SKM-1 (cell line): ENCODE measurements around the gene CD1E.
"Not testable (repeated sequence)": the region's sequence is repeated elsewhere in the genome, so short reads cannot be mapped to it uniquely, and the experiment has no call there.

Experiments used
- DNase-seq: peaks from one replicate; lab custom pipeline; 2025; ENCODE audit not compliant: unreplicated experiment; lab: John Stamatoyannopoulos, UW

CD1E gene

DNA sequence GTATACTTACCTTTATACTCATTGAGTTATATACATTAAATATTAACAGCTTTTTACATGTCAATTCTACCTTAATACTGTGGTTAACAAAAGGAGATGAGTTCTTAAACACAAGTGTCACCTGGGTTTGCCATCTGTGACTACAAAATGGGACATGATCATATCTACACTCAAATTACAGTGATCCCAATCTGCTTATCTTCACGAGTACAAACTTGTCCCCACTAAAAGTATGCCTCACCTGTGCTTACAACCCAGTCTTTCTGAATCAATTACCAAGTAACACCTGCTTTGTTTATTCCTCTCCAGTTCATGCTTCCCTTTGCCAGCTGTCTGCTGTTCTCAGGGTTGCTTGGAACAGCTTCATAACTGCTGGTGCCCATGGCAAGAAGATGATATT, 8.8 kb downstream of the CD1E start:
- no peak for DNase-seq

DNA sequence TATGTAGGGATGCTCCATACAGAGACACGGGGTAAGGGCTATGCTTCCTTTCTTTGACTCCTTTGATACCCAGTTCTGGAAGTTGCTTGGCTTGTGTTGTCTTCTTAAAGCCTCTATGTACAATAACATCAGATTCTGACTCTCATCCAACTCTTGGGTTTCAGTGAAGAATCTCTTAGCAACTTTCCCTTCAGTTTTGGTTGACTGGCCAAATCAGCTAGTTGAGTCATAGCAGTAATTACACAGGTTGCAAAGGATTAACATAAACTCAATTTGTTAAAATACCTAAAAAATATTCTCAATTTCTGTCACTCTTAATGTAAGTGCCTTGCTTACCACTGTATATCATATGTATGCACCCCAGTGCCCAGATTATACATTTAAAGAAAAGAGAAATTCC, 9.2 kb downstream of the CD1E start:
- no peak for DNase-seq

GRCh38 chr1:158366783-158367182, 13.1 kb downstream of the CD1E start:
- no peak for DNase-seq

DNA sequence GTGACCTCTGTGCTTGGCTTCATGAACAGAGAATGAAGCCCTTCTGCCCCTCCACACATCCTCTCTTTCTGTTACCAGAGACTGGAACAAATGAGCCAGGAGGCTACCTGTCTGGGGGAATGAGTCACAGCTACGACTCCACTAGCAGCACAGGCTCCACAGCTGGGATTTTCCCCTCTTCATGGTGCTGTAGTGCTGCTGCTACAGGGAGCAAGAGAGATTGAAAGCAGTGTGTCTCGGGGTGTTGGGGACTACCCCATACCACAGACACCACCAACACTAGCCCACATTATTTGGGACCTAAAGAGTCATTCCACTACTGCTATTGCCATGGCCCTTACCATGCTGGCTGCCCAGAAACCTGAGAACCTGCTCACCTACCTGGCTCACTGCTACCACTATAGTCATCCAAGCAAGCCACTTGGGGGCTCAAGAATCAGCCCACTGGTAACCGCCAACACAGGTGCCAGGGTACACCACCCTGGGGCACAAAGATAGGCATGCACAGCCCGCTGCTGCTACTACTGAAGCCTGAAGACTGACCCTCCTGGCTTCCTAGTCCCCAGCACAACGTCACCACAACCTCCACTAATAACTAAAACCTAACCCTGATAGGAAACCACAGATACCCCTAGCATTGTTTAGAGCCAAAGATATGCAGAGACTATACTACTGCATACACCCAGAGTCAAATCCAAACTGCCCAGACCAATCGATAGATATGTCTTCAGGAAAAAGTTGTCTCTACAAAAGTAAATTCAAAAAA, 17.7 kb downstream of the CD1E start:
- DNase-seq, result no peak

DNA sequence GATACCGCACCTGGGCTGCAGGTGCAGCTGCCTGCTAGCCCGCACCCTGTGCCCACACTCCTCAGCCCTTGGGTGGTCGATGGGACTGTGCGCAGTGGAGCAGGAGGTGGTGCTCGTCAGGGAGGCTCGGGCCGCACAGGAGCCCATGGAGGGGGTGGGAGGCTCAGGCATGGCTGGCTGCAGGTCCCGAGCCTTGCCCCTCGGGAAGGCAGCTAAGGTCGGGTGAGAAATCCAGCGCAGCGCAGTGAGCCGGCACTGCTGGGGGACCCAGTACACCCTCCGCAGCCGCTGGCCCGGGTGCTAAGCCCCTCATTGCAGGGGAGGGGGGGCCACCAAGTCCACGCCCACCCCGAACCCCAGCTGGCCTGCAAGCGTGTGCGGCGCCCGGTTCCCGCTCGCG, 20.4 kb downstream of the CD1E start:
- DNase-seq, result not testable (repeated sequence)

- DNase-seq, result no peak
Measured at GRCh38 chr1:158374860-158375259, 21.2 kb downstream of the CD1E start.

DNA sequence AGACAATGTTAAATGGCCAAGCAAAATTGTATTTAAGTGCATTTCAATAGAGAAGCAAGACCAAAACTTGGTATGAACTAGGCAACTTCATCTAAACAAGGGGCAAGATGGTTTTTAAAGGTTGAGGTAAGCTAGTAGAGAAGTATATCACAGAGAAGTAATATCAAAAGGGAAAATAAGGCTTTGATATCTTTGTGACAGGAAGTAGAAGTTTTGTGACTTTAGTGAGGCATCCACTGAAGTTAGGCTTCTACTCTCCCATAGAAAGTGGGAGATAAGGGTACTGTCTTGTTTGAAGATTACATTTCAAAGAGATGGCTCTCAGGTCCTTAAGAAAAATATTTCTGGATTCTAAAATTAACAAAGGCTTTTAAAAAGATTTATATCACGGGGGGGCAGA, 36.6 kb downstream of the CD1E start:
- DNase-seq, result no peak

DNA sequence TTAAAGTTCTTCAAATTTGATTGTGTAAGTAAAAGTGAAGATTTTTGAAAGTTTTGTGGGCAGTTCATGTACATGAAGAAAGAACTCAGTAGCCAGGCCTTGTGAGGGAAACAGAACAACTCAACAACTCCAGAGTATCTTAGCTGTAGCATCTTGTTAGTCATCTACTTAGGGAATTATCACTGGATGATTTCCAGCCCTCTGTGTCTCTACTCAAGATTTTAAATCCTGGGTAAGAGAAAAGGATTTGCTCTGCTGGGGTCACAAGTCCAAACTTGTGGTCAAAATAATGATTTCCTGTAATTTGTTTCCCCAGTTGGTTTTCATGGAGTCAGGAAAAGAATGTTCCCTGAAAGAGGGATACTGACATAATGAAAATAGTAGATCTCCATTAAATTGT, 37.4 kb downstream of the CD1E start:
- no peak for DNase-seq

DNA sequence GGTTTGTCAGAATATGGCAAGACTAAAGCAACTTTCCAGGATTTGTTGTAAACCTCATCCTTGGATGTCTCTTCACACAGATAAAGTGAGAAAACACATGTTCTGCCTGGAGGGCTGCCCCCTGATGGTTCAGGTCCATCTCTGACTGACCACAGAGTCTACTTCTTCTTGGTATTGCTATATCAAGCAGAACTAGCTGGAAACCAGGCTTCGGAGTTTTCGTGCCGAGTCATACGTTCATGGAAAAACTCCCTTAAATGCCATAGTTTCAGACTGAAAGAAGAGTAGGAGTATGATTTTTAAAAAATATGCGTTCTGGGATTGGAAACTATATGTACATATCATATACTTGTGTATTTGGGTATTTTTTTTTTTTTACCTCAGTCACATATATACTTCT, 39.8 kb downstream of the CD1E start:
- no peak for DNase-seq

GRCh38 chr1:158396646-158397045, 43.0 kb downstream of the CD1E start:
- DNase-seq, result no peak

DNA sequence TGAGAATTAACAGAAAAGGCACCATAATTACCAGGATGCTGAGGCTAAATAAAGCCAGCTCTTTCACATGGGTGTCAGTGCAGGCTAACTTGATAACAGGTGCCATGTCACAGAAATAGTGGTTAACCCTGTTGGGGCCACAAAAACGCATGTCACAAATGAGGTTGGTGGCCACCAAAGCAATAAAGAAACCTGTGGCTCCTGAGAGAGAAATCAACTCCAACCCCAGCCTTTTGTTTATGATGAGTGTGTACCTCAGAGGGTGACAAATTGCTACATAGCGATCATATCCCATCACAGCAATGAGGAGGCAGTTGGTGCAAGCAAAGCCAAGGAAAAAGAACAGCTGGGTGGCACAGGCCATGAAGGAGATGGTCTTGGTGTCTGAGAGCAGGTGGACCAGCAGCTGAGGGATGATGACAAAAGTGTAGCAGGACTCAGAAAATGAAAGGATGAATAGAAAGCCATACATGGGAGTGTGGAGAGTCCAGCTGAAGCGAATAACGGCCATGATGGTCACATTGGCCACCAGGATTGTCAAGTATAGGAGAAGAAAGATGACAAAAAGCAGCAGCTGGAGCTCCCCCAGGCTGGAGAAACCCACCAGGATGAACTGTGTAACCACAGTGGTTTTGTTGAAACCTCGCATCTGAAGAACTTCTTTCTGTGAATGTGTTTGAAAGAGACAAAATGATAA, 45.3 kb downstream of the CD1E start, which contains the start of gene OR10T2:
TSS of gene OR10T2 (minus strand) at position 649 of the 697 bp plus-strand sequence. CDS start at position 649, 0 bp downstream.
- no peak for DNase-seq

DNA sequence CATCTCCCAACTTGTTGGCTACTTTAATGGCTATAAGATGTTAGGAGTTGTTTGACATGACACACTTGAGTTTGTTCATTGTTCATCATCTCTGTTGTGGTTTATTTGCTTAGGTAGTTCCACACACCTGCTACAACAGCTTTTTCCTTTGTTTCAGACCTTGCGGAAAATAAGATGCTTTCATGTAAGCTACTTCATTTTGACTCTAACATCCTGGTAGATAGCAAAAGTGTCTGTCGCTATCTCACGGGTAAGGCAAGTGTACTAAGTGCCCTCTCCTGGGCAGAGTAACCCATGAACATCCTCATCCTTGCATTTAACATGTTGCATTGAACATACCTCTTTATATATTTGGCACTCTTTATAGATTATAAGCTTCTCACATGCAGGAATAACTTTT, 47.2 kb downstream of the CD1E start:
- DNase-seq, result no peak

DNA sequence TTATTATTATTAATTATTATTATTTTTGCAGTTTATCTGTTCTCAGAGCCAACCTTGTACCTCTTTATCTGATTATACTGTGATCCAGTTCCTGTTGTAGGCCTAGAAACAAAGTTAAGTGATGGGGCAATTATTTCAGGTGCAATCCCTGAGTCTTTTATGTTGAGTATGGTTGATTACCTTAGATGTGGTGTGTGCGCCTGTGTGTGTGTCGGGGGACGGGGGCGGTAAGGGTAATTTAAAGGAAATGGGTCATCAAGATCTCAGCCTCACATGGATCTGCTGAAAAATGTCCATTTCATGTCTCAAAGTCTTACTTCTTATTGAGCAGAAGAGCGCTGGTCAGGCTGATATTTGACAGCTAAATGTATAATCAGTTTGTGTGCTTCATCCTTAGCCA, 53.4 kb downstream of the CD1E start:
- DNase-seq, result no peak
